B cell (primary cell): ENCODE data around the gene CFAP20DC. TPM values are rescaled to one million over a fixed set of nuclear protein-coding genes. Genes with fewer than 3 reads are reported as not detected.

Source experiments
- ATAC-seq: fragments of 200-7000 bp; cut with Tn5 transposase; one replicate; pipeline ENCODE4 v1.10.0; 2021; ENCODE audit warnings: low read depth, mild to moderate bottlenecking, moderate number of reproducible peaks, moderate library complexity
- CTCF ChIA-PET: fragments of 350-600 bp; sonication (Branson Sonifier 250); formaldehyde crosslinking; loops from one replicate; lab custom pipeline; 2021; ENCODE audit warnings: antibody characterized with exemption, inconsistent platforms; lab: Charles Lee
- POLR2A ChIA-PET: fragments of 350-600 bp; sonication (Branson Sonifier 250); formaldehyde crosslinking; loops from one replicate; lab custom pipeline; 2021; ENCODE audit warnings: antibody characterized with exemption; lab: Charles Lee
- DNase-seq: peaks from one replicate; pipeline ENCODE4 v3.0.0; 2013
- H2AFZ ChIP-seq: 2 replicates; pipeline ENCODE4 v1.6.1; 2012; ENCODE audit warnings: mild to moderate bottlenecking, low read depth, low read length; ENCODE audit not compliant: insufficient read depth, poor library complexity, severe bottlenecking
- H3K27ac ChIP-seq, 2 donors: 1 replicate in 1 of 2; 2 replicates in 1 of 2; pipeline ENCODE4 v1.5.1; 2012 to 2013; ENCODE audit warnings: low read length in 2 of 2, mild to moderate bottlenecking in 2 of 2, moderate library complexity in 1 of 2
- H3K27me3 ChIP-seq, 4 experiments: fragments of 200-600 bp in 1 of 4; sonication (generic) in 1 of 4; replicated peaks in 1 of 4; 1 replicate in 2 of 4; 2 replicates in 2 of 4; pipeline versions ENCODE4 v1.6.1 to v1.7.0; 2013 to 2016; ENCODE audit warnings: low read length in 3 of 4, mild to moderate bottlenecking in 2 of 4, mixed read lengths in 1 of 4, moderate library complexity in 1 of 4; ENCODE audit not compliant: insufficient read depth in 4 of 4, control insufficient read depth in 3 of 4; ENCODE audit errors: control extremely low read depth in 1 of 4
- H3K36me3 ChIP-seq, 2 experiments: replicated peaks in 1 of 2; 1 replicate in 1 of 2; 2 replicates in 1 of 2; pipeline versions ENCODE4 v1.6.1 to v1.7.1; 2013; ENCODE audit warnings: low read length in 1 of 2; ENCODE audit not compliant: insufficient read depth in 2 of 2, control insufficient read depth in 1 of 2; ENCODE audit errors: control extremely low read depth in 1 of 2, extremely low read depth in 1 of 2
- H3K4me1 ChIP-seq, 2 donors: fragments of 200-600 bp in 1 of 2; sonication (generic) in 1 of 2; 1 replicate in 1 of 2; 2 replicates in 1 of 2; pipeline versions ENCODE4 v1.5.1 to v1.6.1; 2013 to 2017; ENCODE audit warnings: low read length in 2 of 2; ENCODE audit not compliant: control insufficient read depth in 2 of 2, insufficient read depth in 2 of 2
- H3K4me2 ChIP-seq: replicated peaks from 2 replicates; pipeline ENCODE3; 2012; ENCODE audit warnings: mild to moderate bottlenecking, low read depth, low read length; ENCODE audit not compliant: poor library complexity, severe bottlenecking
- H3K4me3 ChIP-seq, 5 experiments: fragments of 200-600 bp in 1 of 5; sonication (generic) in 1 of 5; 1 replicate in 3 of 5; 2 replicates in 2 of 5; pipeline versions ENCODE4 v1.5.1 to v1.7.0; 2011 to 2016; ENCODE audit warnings: low read length in 4 of 5, mild to moderate bottlenecking in 4 of 5, low read depth in 2 of 5, control low read depth in 1 of 5, moderate library complexity in 1 of 5; ENCODE audit not compliant: insufficient read depth in 1 of 5; ENCODE audit errors: control extremely low read depth in 1 of 5, extremely low read depth in 1 of 5
- H3K79me2 ChIP-seq: fragments of 200-600 bp; sonication (generic); one replicate; pipeline ENCODE4 v1.6.0; 2016; ENCODE audit warnings: low read length; ENCODE audit not compliant: control insufficient read depth, insufficient read depth
- H3K9ac ChIP-seq: fragments of 200-600 bp; sonication (generic); 2 replicates; pipeline ENCODE4 v1.6.1; 2017; ENCODE audit warnings: mild to moderate bottlenecking, low read length, moderate library complexity
- H3K9me3 ChIP-seq, 3 donors: one replicate each; pipeline versions ENCODE4 v1.6.1 to v1.7.1; 2013; ENCODE audit warnings: low read length in 2 of 3; ENCODE audit not compliant: control insufficient read depth in 2 of 3, insufficient read depth in 1 of 3; ENCODE audit errors: control extremely low read depth in 1 of 3
- H4K20me1 ChIP-seq: 2 replicates; pipeline ENCODE4 v1.6.0; 2012; ENCODE audit warnings: mild to moderate bottlenecking, low read length; ENCODE audit not compliant: insufficient read depth, control insufficient read depth, poor library complexity, severe bottlenecking
- H3K27ac Mint-ChIP-seq: one replicate; pipeline ENCODE4 v1.8.0; 2021; ENCODE audit warnings: mixed read lengths
- H3K27me3 Mint-ChIP-seq: one replicate; pipeline ENCODE4 v1.8.0; 2021; ENCODE audit warnings: mixed read lengths
- H3K4me1 Mint-ChIP-seq: one replicate; pipeline ENCODE4 v1.8.0; 2021; ENCODE audit warnings: mixed read lengths
- H3K4me3 Mint-ChIP-seq: one replicate; pipeline ENCODE4 v1.8.0; 2021; ENCODE audit warnings: mixed read lengths
- H3K9me3 Mint-ChIP-seq: one replicate; pipeline ENCODE4 v1.8.0; 2022; ENCODE audit warnings: mixed read lengths; ENCODE audit not compliant: insufficient read depth
- EZH2 ChIP-seq: IDR thresholded peaks from 2 replicates; pipeline ENCODE4 v1.6.1; 2012; ENCODE audit warnings: borderline replicate concordance, low read depth, mild to moderate bottlenecking, moderate library complexity, low read length; ENCODE audit not compliant: insufficient read depth, poor library complexity, severe bottlenecking
- WGBS: methylation state at CpG from one replicate; pipeline ENCODE4 v1.1.5; 2013; ENCODE audit warnings: missing lambda C conversion rate; ENCODE audit not compliant: insufficient coverage; 5-methylcytosine and 5-hydroxymethylcytosine counted together
- intact Hi-C: fragments of 100-400 bp; cut with micrococcal nuclease; formaldehyde crosslinking; loops from one replicate; pipeline ENCODE4 v1.10.0; 2022
- polyA plus RNA-seq: library from polyadenylated mRNA; depleted of rRNA; stranded (reverse); fragments of >200 nt; gene quantifications from 2 replicates; pipeline ENCODE4 v1.2.3, GENCODE V29; 2012
- total RNA-seq, 2 donors: library from RNA; stranded (reverse); fragments of 120-200 nt in 1 of 2; gene quantifications; 1 replicate in 1 of 2; 2 replicates in 1 of 2; pipeline versions ENCODE4 v1.2.3 to v1.2.4, GENCODE V29; 2013 to 2022
- TF ChIP-seq, protein P1 (sequence below): fragments of 200-600 bp; IDR thresholded peaks from one replicate; pipeline ENCODE4 v1.8.0; 2022; ENCODE audit warnings: antibody characterized with exemption, mild to moderate bottlenecking

CFAP20DC gene
- total and polyA plus RNA-seq, 2 donors (not counting 1 experiment from before 2014, with no cell fraction given): 0.27 to 1.2 TPM

- ATAC-seq (no peak), DNase-seq (no peak)
- Mint-ChIP-seq H3K4me1 (no peaks in the 10 kb centered on the region), H3K9me3 (no peaks in the 10 kb centered on the region), H3K27ac (no peak overlapping the region), H3K4me3 (no peak overlapping the region), H3K27me3 (no peaks in the 10 kb centered on the region)
- ChIA-PET CTCF (interaction anchor here (0.8 to 2.1 kb wide), 2 partner anchors 9 to 232 kb away, joined by 3 to 7 read pairs; no protein-coding TSS in a partner anchor), POLR2A (no interaction called here)
- H4K20me1 ChIP-seq: no peaks in the 10 kb centered on the region
- H3K4me2 ChIP-seq: no peak overlapping the region
- H3K9me3 ChIP-seq: no peaks in the 10 kb centered on the region
- TF ChIP-seq EZH2: no peak
- TF ChIP-seq, protein P1, sequence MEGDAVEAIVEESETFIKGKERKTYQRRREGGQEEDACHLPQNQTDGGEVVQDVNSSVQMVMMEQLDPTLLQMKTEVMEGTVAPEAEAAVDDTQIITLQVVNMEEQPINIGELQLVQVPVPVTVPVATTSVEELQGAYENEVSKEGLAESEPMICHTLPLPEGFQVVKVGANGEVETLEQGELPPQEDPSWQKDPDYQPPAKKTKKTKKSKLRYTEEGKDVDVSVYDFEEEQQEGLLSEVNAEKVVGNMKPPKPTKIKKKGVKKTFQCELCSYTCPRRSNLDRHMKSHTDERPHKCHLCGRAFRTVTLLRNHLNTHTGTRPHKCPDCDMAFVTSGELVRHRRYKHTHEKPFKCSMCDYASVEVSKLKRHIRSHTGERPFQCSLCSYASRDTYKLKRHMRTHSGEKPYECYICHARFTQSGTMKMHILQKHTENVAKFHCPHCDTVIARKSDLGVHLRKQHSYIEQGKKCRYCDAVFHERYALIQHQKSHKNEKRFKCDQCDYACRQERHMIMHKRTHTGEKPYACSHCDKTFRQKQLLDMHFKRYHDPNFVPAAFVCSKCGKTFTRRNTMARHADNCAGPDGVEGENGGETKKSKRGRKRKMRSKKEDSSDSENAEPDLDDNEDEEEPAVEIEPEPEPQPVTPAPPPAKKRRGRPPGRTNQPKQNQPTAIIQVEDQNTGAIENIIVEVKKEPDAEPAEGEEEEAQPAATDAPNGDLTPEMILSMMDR: no peak
- no peaks in the 10 kb centered on the region for H3K36me3 ChIP-seq
- H2AFZ ChIP-seq: no peak overlapping the region
- H3K79me2 ChIP-seq: no peaks in the 10 kb centered on the region
- no peaks in the 10 kb centered on the region for H3K4me1 ChIP-seq
- WGBS: no CpG with 5 or more reads among the region's 2 CpGs
- no peak overlapping the region for H3K9ac ChIP-seq
- H3K27me3 ChIP-seq: no peaks in the 10 kb centered on the region
- intact Hi-C loops: no loop called here
- no peak overlapping the region for H3K27ac ChIP-seq
- H3K4me3 ChIP-seq: no peak overlapping the region
Measured at GRCh38 chr3:59056706-59057105, 6.9 kb upstream of the CFAP20DC start.

DNA sequence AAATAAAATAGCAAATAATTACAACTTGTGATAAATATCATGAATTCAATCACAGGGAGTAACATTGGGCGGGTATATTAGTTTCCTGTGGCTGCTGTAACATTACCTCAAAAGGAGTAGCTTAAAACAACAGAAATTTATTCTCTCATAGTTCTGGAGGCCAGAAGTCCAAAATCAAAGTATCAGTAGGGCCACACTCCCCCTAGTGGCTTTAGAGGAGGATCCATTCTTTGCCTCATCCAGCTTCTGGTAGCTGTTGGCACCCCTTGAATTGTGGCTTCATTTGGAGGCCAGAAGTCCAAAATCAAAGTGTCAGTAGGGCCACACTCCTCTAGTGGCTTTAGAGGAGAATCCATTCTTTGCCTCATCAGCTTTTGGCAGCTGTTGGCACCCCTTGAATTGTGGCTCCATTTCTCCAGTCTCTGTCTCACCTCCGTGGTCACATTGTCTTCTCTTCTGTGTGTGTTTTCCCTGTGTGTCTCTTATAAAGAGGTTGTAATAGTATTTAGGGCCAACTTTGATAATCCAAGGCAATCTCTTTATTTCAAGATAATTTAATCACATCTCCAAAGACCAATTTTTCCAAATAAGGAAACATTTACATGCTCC, 3.1 kb upstream of the CFAP20DC start:
- H3K4me3 ChIP-seq: no peak overlapping the region
- DNase-seq (peak; percentile 54), ATAC-seq (no peak)
- H3K27ac Mint-ChIP-seq: no peak overlapping the region
- no peaks in the 10 kb centered on the region for H3K27me3 Mint-ChIP-seq
- POLR2A ChIA-PET: interaction anchor here (0.6 kb wide), 1 partner anchor 786 kb away, joined by 4 read pairs; no protein-coding TSS in a partner anchor
- no peaks in the 10 kb centered on the region for H3K36me3 ChIP-seq
- CTCF ChIA-PET: interaction anchor here (0.8 to 4.4 kb wide), 13 partner anchors 9 to 422 kb away, joined by 3 to 44 read pairs (median 5); no protein-coding TSS in a partner anchor
- no peak overlapping the region for H3K27ac ChIP-seq
- no peak overlapping the region for H3K4me3 Mint-ChIP-seq
- no peaks in the 10 kb centered on the region for H3K9me3 ChIP-seq
- H3K9me3 Mint-ChIP-seq: no peaks in the 10 kb centered on the region
- TF ChIP-seq EZH2: no peak
- TF ChIP-seq, protein P1: peak; percentile 70
- WGBS: no CpG with 5 or more reads among the region's 2 CpGs
- no peak overlapping the region for H3K4me2 ChIP-seq
- peaks cover 7% of the 10 kb centered on the region for H3K4me1 Mint-ChIP-seq
- H4K20me1 ChIP-seq: no peaks in the 10 kb centered on the region
- H3K79me2 ChIP-seq: no peaks in the 10 kb centered on the region
- no peak overlapping the region for H2AFZ ChIP-seq
- no peaks in the 10 kb centered on the region for H3K27me3 ChIP-seq
- peaks cover 3 to 14% of the 10 kb centered on the region in 2 donors for H3K4me1 ChIP-seq
- no peak overlapping the region for H3K9ac ChIP-seq
- intact Hi-C loops: loop anchor here (1.0 to 2.0 kb wide), 2 partner anchors 58 to 229 kb away; no protein-coding TSS in a partner anchor
